GM12891 (cell line): ENCODE measurements around the gene CEACAM1.
"Not testable (repeated sequence)": the region's sequence is repeated elsewhere in the genome, so short reads cannot be mapped to it uniquely, and the experiment has no call there.

Experiments used
- DNase-seq: peaks from one replicate; pipeline ENCODE4 v3.0.0; 2011; ENCODE audit warnings: low spot score; ENCODE audit not compliant: insufficient read length
- FAIRE-seq: peaks from 2 replicates; lab custom pipeline; 2011; peaks lifted over from hg19 to GRCh38; lab: Jason Lieb, UNC
- PAX5 ChIP-seq: IDR thresholded peaks from 2 replicates; pipeline ENCODE4 v1.6.1; 2011; ENCODE audit warnings: low read length, moderate library complexity, mild to moderate bottlenecking; ENCODE audit not compliant: insufficient read depth, severe bottlenecking
- POLR2A ChIP-seq: IDR thresholded peaks from 2 replicates; pipeline ENCODE4 v1.6.1; 2011; ENCODE audit warnings: low read depth, low read length, control low read depth
- POLR2AphosphoS5 ChIP-seq: IDR thresholded peaks from 2 replicates; pipeline ENCODE4 v1.6.1; 2011; ENCODE audit warnings: low read depth, low read length, control low read depth
- POU2F2 ChIP-seq: IDR thresholded peaks from 2 replicates; pipeline ENCODE4 v1.6.1; 2011; ENCODE audit warnings: low read depth, mild to moderate bottlenecking, control low read depth, low read length, moderate library complexity
- SPI1 ChIP-seq: IDR thresholded peaks from 2 replicates; pipeline ENCODE4 v1.6.1; 2011; ENCODE audit warnings: low read depth, low read length, control low read depth
- TAF1 ChIP-seq: IDR thresholded peaks from 2 replicates; pipeline ENCODE4 v1.6.1; 2011; ENCODE audit warnings: low read depth, low read length, control low read depth

Gene CEACAM1

DNA sequence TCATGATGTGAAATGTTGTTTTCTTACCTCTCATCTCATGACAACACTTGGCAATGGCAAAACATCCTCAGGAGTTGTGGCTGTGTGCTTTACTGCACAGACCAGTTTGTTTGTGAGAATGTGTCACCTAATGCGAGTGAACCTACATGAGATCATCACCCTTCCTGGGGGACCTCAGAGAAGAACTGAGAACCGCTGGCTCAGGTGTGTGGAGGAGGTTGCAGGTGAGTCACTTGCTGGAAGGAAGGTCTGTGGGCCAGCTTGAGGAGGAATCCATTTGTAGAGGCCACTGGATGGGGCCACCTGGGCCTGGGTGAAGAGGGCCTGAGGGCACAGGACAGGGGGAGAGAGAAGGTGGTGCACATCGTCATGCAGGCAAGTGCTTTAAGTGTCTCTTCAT is 3.0 kb upstream of the CEACAM1 start:
- TF ChIP-seq POU2F2: no peak
- FAIRE-seq (no peak), DNase-seq (no peak)

DNA sequence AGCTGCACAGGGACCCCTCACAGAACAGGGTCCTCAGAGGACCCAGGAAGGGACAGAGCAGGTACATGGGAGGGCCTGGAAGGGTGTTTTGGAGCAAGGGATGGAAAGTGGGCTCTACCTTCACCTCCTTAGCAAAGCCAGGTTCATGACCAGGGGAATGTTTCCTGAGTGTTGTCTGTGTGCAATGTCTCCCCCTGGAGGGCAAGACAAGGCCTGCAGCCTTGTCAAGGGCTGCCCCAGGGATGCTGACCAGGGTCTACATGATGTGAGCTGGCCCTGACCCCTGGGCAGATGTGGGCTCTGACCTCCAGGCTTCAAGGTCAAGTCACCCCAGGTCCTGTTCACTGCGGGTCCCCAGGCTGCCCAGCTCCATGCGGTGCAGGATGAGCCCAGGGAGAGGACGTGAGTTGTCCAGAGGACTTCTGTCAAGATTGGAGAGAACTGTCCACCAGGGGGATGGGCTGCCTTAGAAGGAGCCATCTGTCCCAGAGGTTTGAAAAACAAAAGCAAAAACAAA is 1.0 kb upstream of the CEACAM1 start:
- TF ChIP-seq TAF1 (no peak), POLR2A (no peak), POU2F2 (no peak), PAX5 (no peak), POLR2AphosphoS5 (no peak), SPI1 (no peak)
- FAIRE-seq (peak; percentile 99), DNase-seq (peak; percentile 61)

DNA sequence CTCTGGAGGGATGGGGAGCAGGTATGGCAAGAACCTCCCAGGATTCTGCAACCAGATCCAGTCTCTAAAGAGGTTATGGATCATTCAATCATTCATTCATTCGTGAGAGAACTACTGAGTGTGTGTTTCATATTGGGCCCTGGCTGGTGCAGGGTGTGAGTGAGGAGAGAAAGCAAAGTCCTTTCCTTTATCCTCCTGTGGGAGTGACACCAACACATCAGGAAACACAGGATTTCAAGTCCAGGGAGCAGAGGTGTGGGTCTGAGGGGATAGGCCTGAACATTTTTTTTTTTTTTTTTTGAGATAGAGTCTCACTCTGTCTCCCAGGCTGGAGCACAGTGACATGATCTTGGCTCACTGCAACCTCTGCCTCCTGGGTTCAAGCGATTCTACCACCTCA is 3.3 kb downstream of the CEACAM1 start:
- TF ChIP-seq POLR2A (no peak), SPI1 (no peak), TAF1 (no peak), POLR2AphosphoS5 (no peak), POU2F2 (no peak), PAX5 (no peak)
- DNase-seq (no peak), FAIRE-seq (no peak)

DNA sequence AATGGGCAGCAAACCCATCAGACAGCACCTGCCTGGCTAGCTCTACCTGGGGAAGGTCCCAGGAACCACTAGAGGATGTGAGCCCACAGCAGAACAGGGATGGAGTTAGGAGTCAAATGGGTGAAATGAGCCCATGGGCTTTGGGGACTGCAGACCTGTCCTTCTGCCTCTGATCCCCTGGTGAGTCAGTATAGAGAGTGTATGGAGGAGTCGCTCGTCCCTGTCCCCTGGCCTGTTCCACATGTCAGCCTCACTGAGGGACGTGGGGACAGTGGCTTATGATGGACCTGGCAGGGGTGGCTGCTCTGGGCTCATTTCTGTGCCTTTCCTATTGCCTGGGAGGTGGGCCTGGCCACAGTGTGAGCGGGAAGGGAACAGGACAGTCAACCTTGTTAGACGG is 4.0 kb downstream of the CEACAM1 start:
- no peak for TF ChIP-seq POLR2AphosphoS5
- no peak for TF ChIP-seq TAF1
- TF ChIP-seq POLR2A: no peak
- TF ChIP-seq SPI1: no peak
- no peak for TF ChIP-seq PAX5
- TF ChIP-seq POU2F2: no peak
- DNase-seq: no peak
- FAIRE-seq: no peak

DNA sequence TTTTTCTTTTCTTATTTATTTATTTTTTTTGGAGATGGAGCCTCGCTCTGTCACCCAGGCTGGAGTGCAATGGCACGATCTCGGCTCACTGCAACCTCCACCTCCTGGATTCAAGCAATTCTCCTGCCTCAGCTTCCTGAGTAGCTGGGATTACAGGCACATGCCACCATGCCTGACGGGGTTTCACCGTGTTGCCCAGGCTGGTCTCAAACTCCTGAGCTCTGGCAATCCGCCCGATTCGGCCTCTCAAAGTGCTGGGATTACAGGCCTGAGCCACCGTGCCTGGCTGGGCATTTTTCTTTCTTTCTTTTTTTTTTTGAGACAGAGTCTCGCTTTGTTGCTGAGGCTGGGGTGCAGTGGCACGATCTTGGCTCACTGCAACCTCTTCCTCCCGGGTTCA is 6.0 kb downstream of the CEACAM1 start:
- not testable (repeated sequence) for DNase-seq, FAIRE-seq

DNA sequence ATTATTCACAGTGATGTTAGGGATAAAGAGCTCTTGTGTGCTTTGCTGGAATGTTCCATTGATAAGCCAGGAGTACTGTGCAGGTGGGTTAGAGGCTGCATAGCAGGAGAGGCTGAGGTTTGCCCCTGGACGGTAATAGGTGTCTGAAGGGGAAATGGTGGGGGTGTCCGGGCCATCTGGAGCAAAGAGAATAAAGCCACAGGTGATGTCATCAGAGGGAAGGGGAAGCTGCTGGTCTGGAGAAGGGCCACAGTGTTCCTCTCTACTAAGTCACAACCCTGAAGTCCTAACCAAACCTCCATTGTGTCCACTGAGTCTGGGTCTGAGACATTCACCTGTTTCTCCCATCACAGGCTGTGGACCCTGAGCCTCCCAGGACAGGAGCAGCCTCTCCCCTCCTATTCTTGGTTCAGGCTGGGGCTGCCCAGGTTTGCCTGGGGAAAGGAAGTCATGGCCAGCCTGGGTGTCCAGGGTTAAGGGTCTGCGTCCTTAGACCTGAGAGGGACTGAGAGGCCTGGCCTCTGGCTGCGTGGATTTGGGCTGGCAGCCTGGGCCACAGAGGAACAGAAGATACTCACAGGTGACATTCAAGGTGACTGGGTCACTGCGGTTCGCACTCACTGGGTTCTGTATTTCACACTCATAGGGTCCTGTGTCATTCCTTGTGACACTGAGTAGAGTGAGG is 6.8 kb downstream of the CEACAM1 start:
- FAIRE-seq: no peak
- TF ChIP-seq TAF1 (no peak), PAX5 (no peak), SPI1 (no peak), POLR2AphosphoS5 (no peak), POU2F2 (no peak), POLR2A (no peak)
- DNase-seq: no peak

DNA sequence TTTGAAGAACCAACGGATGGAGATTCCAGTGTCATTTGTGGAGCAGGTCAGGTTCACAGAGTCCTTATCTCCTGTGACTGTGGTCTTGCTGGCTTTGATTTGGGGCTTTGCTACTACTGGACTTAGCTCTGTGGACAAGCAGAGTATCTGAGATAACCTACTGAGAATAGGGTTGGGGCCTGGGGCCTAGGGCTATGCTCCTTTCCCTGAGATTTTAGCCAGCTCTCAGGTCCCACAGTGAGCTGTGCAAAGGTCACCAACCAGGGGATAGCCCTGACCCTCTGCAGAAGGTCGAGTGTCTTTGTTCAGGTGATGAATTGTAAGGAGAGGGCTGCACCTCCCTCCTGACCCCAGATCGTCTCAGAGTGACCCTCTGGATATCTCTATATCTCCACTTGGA is 9.2 kb downstream of the CEACAM1 start:
- DNase-seq (no peak), FAIRE-seq (no peak)

DNA sequence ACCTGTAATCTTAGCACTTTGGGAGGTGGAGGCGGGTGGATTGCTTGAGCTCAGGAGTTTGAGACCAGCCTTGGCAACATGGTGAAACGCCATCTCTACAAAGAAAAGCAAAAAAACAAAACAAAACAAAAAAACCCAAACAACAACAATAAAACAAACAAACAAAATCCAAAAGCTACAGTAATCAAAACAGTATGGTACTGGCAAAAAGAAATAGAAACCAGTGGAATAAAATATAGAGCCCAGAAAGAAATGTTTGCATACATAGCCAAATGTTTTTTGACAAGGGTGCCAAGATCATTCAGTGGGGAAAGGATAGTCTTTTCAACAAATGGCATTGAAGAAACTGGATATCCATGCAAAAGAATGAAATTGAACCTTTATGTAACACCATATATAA is 11.5 kb downstream of the CEACAM1 start:
- FAIRE-seq (no peak), DNase-seq (no peak)
- TF ChIP-seq POLR2A (no peak), SPI1 (no peak), TAF1 (no peak), POLR2AphosphoS5 (no peak), PAX5 (no peak), POU2F2 (no peak)

More for the DNA sequence above, 9.2 kb downstream of the CEACAM1 start:
- TF ChIP-seq PAX5 (no peak), TAF1 (no peak), POLR2AphosphoS5 (no peak), POLR2A (no peak), SPI1 (no peak), POU2F2 (no peak)

DNA sequence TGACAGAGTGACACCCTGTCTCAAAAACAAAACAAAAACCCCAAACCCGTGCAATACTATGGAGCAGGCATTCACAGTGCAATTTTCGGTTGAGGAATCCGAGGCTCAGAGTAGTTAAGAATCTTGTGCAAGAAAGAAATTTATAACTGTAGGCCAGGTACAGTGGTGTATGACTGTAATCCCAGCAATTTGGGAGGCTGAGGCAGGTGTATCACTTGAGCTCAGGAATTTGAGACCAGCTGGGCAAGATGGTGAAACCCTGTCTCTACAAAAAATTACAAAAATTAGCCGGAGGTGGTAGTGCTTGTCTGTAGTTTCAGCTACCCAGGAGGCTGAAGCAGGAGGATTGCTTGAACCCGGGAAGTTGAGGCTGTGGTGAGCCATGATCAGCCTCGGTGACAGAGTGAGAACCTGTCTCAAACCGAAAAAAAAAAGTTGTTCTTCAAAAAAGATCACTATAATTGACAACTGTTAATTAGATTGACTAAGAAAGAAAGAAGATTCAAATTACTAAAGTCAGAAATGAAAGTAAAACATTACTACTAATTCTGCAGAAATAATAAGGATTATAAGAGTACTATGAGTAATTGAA is 12.9 kb downstream of the CEACAM1 start:
- FAIRE-seq: peak; percentile 41
- TF ChIP-seq POU2F2 (no peak), PAX5 (no peak), POLR2AphosphoS5 (no peak)
- DNase-seq: no peak

DNA sequence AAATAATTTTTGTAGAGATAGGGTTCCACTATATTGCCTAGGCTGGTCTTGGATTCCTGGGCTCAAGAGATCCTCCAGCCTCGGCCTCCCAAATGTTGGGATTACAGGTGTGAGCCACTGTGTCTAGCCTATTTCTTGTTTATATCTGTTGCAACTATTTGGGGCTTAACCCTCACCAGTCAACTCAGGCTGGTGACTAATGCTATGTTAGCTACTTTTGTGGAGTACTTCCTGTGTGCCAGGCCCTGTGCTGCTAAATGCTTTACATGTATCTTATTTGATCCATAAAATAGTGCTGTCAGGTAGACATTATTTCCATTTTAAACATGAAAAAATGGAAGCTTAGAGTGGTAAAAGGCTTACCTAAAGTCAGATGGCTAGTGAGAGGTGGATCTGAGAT is 13.8 kb downstream of the CEACAM1 start:
- no peak for DNase-seq

More for the DNA sequence above, 13.8 kb downstream of the CEACAM1 start:
- no peak for TF ChIP-seq POLR2A
- FAIRE-seq: no peak
